Cardiac muscle cell (in vitro differentiated cells and primary cell): Measurements from ENCODE around the gene LGALS9. TPM values are rescaled to one million over a fixed set of nuclear protein-coding genes. Genes with fewer than 3 reads are reported as not detected.

Source experiments
- DNase-seq, 2 donors: peaks; one replicate each; pipeline versions ENCODE4 v3.0.0 to v3.0.0-alpha.2; 2010 to 2017; ENCODE audit warnings: low read depth in 1 of 2, low spot score in 1 of 2
- H3K27ac ChIP-seq: fragments of 200-600 bp; sonication (generic); 2 replicates; pipeline ENCODE4 v1.5.1; 2016
- H3K27me3 ChIP-seq: fragments of 200-600 bp; sonication (generic); 2 replicates; pipeline ENCODE4 v1.6.0; 2016; ENCODE audit warnings: control low read depth
- H3K36me3 ChIP-seq: fragments of 200-600 bp; sonication (generic); 2 replicates; pipeline ENCODE4 v1.5.1; 2016; ENCODE audit warnings: control low read depth
- H3K4me1 ChIP-seq: fragments of 200-600 bp; sonication (generic); 2 replicates; pipeline ENCODE4 v1.8.1; 2017; ENCODE audit warnings: low read depth, mild to moderate bottlenecking, mixed run types
- H3K4me3 ChIP-seq: fragments of 200-600 bp; sonication (generic); 2 replicates; pipeline ENCODE4 v1.5.1; 2016; ENCODE audit warnings: mild to moderate bottlenecking
- H3K9me3 ChIP-seq: fragments of 200-600 bp; sonication (generic); 2 replicates; pipeline ENCODE4 v1.5.1; 2017; ENCODE audit warnings: low read depth, mild to moderate bottlenecking, control low read depth
- CTCF ChIP-seq: IDR thresholded peaks from 2 replicates; pipeline ENCODE4 v1.5.1; 2012; ENCODE audit warnings: low read depth, mild to moderate bottlenecking, low read length
- polyA plus RNA-seq: library from polyadenylated mRNA; unstranded; fragments of >200 nt; fragmentation: Nextera tagmentation; extraction: Ambion mirVana; gene quantifications from 2 replicates; pipeline ENCODE4 v1.2.1, GENCODE V29; 2016
- total RNA-seq: library from RNA; depleted of rRNA; stranded (reverse); fragments of >200 nt; gene quantifications from 2 replicates; pipeline ENCODE4 v1.2.3, GENCODE V29; 2016

Gene LGALS9
- total and polyA plus RNA-seq, 2 experiments from 2014 or later, result 0.46 to 0.63 TPM

GRCh38 chr17:27588354-27588753, 42.6 kb upstream of the LGALS9 start:
- no peak for TF ChIP-seq CTCF
- Histone ChIP-seq H3K4me1 (peaks cover 8% of the 10 kb centered on the region), H3K4me3 (no peak overlapping the region), H3K9me3 (no peaks in the 10 kb centered on the region), H3K27ac (no peak overlapping the region), H3K36me3 (no peaks in the 10 kb centered on the region), H3K27me3 (no peaks in the 10 kb centered on the region)
- no peak for DNase-seq

GRCh38 chr17:27590864-27591263, 40.1 kb upstream of the LGALS9 start:
- Histone ChIP-seq H3K4me3 (no peak overlapping the region), H3K27me3 (no peaks in the 10 kb centered on the region), H3K4me1 (peaks cover 5% of the 10 kb centered on the region), H3K9me3 (no peaks in the 10 kb centered on the region), H3K27ac (no peak overlapping the region), H3K36me3 (no peaks in the 10 kb centered on the region)
- TF ChIP-seq CTCF, result no peak
- no peak for DNase-seq

- Histone ChIP-seq H3K4me1 (no peaks in the 10 kb centered on the region), H3K4me3 (no peak overlapping the region), H3K9me3 (no peaks in the 10 kb centered on the region), H3K36me3 (no peaks in the 10 kb centered on the region), H3K27me3 (no peaks in the 10 kb centered on the region), H3K27ac (no peak overlapping the region)
- DNase-seq, result no peak
- no peak for TF ChIP-seq CTCF
Observed at GRCh38 chr17:27591986-27592385, 39.0 kb upstream of the LGALS9 start.

- Histone ChIP-seq H3K27ac (no peak overlapping the region), H3K4me1 (no peaks in the 10 kb centered on the region), H3K36me3 (no peaks in the 10 kb centered on the region), H3K9me3 (no peaks in the 10 kb centered on the region), H3K27me3 (no peaks in the 10 kb centered on the region), H3K4me3 (no peak overlapping the region)
- no peak for DNase-seq
- TF ChIP-seq CTCF, result no peak
Observed at GRCh38 chr17:27593232-27593856, 37.6 kb upstream of the LGALS9 start.

- TF ChIP-seq CTCF, result no peak
- no peaks in the 10 kb centered on the region for H3K4me1 ChIP-seq
- no peaks in the 10 kb centered on the region for H3K27me3 ChIP-seq
- H3K27ac ChIP-seq, result no peak overlapping the region
- DNase-seq, result no peak
- H3K4me3 ChIP-seq, result no peak overlapping the region
- no peaks in the 10 kb centered on the region for H3K9me3 ChIP-seq
- no peaks in the 10 kb centered on the region for H3K36me3 ChIP-seq
Observed at GRCh38 chr17:27593857-27594255, 37.1 kb upstream of the LGALS9 start.
